MM.1S (cell line): ENCODE data around the gene CDS2.

Experiments used
- DNase-seq: peaks from one replicate; pipeline ENCODE4 v3.0.0-alpha.2; 2015
- H2AFZ ChIP-seq: fragments of 300-600 bp; sonication (generic); 2 replicates; pipeline ENCODE4 v1.6.0; 2016; ENCODE audit warnings: antibody characterized with exemption, low read length
- H3F3A ChIP-seq: fragments of 300-600 bp; sonication (generic); 2 replicates; pipeline ENCODE4 v1.6.1; 2016; ENCODE audit warnings: mild to moderate bottlenecking, antibody characterized with exemption, low read length, moderate library complexity, mixed read lengths; ENCODE audit not compliant: insufficient read depth
- H3K27ac ChIP-seq: fragments of 300-600 bp; sonication (generic); 2 replicates; pipeline ENCODE4 v1.5.1; 2016; ENCODE audit warnings: mild to moderate bottlenecking, low read length
- H3K27me3 ChIP-seq: fragments of 300-600 bp; sonication (generic); replicated peaks from 2 replicates; pipeline ENCODE4 v1.6.0; 2016; ENCODE audit warnings: low read length; ENCODE audit not compliant: insufficient read depth
- H3K36me3 ChIP-seq: fragments of 300-600 bp; sonication (generic); replicated peaks from 2 replicates; pipeline ENCODE4 v1.6.1; 2016; ENCODE audit warnings: mild to moderate bottlenecking, low read length, mixed read lengths; ENCODE audit not compliant: insufficient read depth
- H3K4me1 ChIP-seq: fragments of 300-600 bp; sonication (generic); 2 replicates; pipeline ENCODE4 v1.6.1; 2016; ENCODE audit warnings: low read length, mixed read lengths
- H3K4me2 ChIP-seq: fragments of 300-600 bp; sonication (generic); 2 replicates; pipeline ENCODE4 v1.6.0; 2016; ENCODE audit warnings: low read depth, low read length
- H3K4me3 ChIP-seq: fragments of 300-600 bp; sonication (generic); 2 replicates; pipeline ENCODE4 v1.5.1; 2016; ENCODE audit warnings: low read length, mixed read lengths
- H3K79me2 ChIP-seq: fragments of 300-600 bp; sonication (generic); 2 replicates; pipeline ENCODE4 v1.6.1; 2016; ENCODE audit warnings: mixed run types, low read length, mixed read lengths
- H3K9ac ChIP-seq: fragments of 300-600 bp; sonication (generic); 2 replicates; pipeline ENCODE4 v1.6.1; 2016; ENCODE audit warnings: low read length, mixed read lengths
- H3K9me2 ChIP-seq: fragments of 300-600 bp; sonication (generic); replicated peaks from 2 replicates; pipeline ENCODE4 v1.6.1; 2016; ENCODE audit warnings: mild to moderate bottlenecking, low read length, mixed read lengths; ENCODE audit not compliant: insufficient read depth
- H3K9me3 ChIP-seq: fragments of 300-600 bp; sonication (generic); replicated peaks from 2 replicates; pipeline ENCODE4 v1.6.1; 2016; ENCODE audit warnings: mild to moderate bottlenecking, low read length, mixed read lengths; ENCODE audit not compliant: insufficient read depth
- H4K20me1 ChIP-seq: fragments of 300-600 bp; sonication (generic); 2 replicates; pipeline ENCODE4 v1.6.1; 2016; ENCODE audit warnings: mild to moderate bottlenecking, low read length, moderate library complexity, mixed read lengths; ENCODE audit not compliant: insufficient read depth
- CTCF ChIP-seq: fragments of 300-600 bp; sonication (generic); IDR thresholded peaks from 2 replicates; pipeline ENCODE4 v1.5.1; 2016; ENCODE audit warnings: antibody characterized with exemption, low read length, mixed read lengths
- EZH2 ChIP-seq: fragments of 300-600 bp; sonication (generic); optimal IDR thresholded peaks from 2 replicates; pipeline ENCODE3; 2017; ENCODE audit warnings: low read depth, mild to moderate bottlenecking, antibody characterized with exemption, low read length, mixed read lengths
- EZH2phosphoT487 ChIP-seq: fragments of 300-600 bp; sonication (generic); IDR thresholded peaks from 2 replicates; pipeline ENCODE4 v1.6.1; 2018; ENCODE audit warnings: antibody characterized with exemption, low read length

CDS2 gene

GRCh38 chr20:5207138-5207537 is 80.3 kb downstream of the CDS2 start:
- no peaks in the 10 kb centered on the region for H4K20me1 ChIP-seq
- H3K9ac ChIP-seq = no peak overlapping the region

GRCh38 chr20:5211803-5212714 is 85.3 kb downstream of the CDS2 start:
- no peaks in the 10 kb centered on the region for H3K9me2 ChIP-seq
- H4K20me1 ChIP-seq = no peaks in the 10 kb centered on the region
- no peaks in the 10 kb centered on the region for H3K4me1 ChIP-seq
- no peaks in the 10 kb centered on the region for H3F3A ChIP-seq
- H3K4me3 ChIP-seq = no peak overlapping the region
- no peaks in the 10 kb centered on the region for H3K36me3 ChIP-seq
- H3K9me3 ChIP-seq = no peaks in the 10 kb centered on the region
- no peak overlapping the region for H3K9ac ChIP-seq
- TF ChIP-seq EZH2 = no peak
- no peak overlapping the region for H3K4me2 ChIP-seq
- DNase-seq = no peak
- H3K27ac ChIP-seq = no peak overlapping the region
- no peak overlapping the region for H2AFZ ChIP-seq
- H3K79me2 ChIP-seq = no peaks in the 10 kb centered on the region
- H3K27me3 ChIP-seq = no peaks in the 10 kb centered on the region

More at GRCh38 chr20:5207138-5207537, 80.3 kb downstream of the CDS2 start:
- Histone ChIP-seq H2AFZ (no peak overlapping the region), H3K4me2 (no peak overlapping the region), H3K9me2 (no peaks in the 10 kb centered on the region), H3K79me2 (no peaks in the 10 kb centered on the region), H3F3A (no peaks in the 10 kb centered on the region), H3K4me1 (no peaks in the 10 kb centered on the region), H3K4me3 (no peak overlapping the region), H3K27ac (no peak overlapping the region), H3K36me3 (no peaks in the 10 kb centered on the region), H3K9me3 (no peaks in the 10 kb centered on the region), H3K27me3 (no peaks in the 10 kb centered on the region)
- no peak for DNase-seq
- TF ChIP-seq CTCF (no peak), EZH2phosphoT487 (no peak), EZH2 (no peak)

- DNase-seq = no peak
- H2AFZ ChIP-seq = no peak overlapping the region
- H3K9me2 ChIP-seq = no peaks in the 10 kb centered on the region
- H3K4me1 ChIP-seq = no peaks in the 10 kb centered on the region
- TF ChIP-seq EZH2phosphoT487 (no peak), CTCF (no peak), EZH2 (no peak)
- no peaks in the 10 kb centered on the region for H3K9me3 ChIP-seq
- no peaks in the 10 kb centered on the region for H3K36me3 ChIP-seq
- H3K4me2 ChIP-seq = no peak overlapping the region
- H4K20me1 ChIP-seq = no peaks in the 10 kb centered on the region
- H3K27ac ChIP-seq = no peak overlapping the region
- no peaks in the 10 kb centered on the region for H3K79me2 ChIP-seq
- H3K9ac ChIP-seq = no peak overlapping the region
- no peak overlapping the region for H3K4me3 ChIP-seq
- H3F3A ChIP-seq = no peaks in the 10 kb centered on the region
- H3K27me3 ChIP-seq = no peaks in the 10 kb centered on the region
Observed at GRCh38 chr20:5212907-5213487, 86.2 kb downstream of the CDS2 start.
